Vagina (tissue), 2 donors: ENCODE measurements around the gene EHBP1L1. TPM values are rescaled to one million over a fixed set of nuclear protein-coding genes. Genes with fewer than 3 reads are reported as not detected.

Experiments
- DNase-seq, 2 donors: peaks; one replicate each; pipeline ENCODE4 v3.0.0-alpha.2; 2017; ENCODE audit errors: extremely low spot score in 2 of 2
- H3K27ac ChIP-seq: fragments of 200-600 bp; sonication (generic); one replicate; pipeline ENCODE4 v1.5.1; 2019
- H3K27me3 ChIP-seq: fragments of 200-600 bp; sonication (generic); one replicate; pipeline ENCODE4 v1.5.1; 2019
- H3K36me3 ChIP-seq, 2 donors: fragments of 200-600 bp; sonication (generic); one replicate each; pipeline ENCODE4 v1.5.1; 2017 to 2019
- H3K4me1 ChIP-seq: fragments of 200-600 bp; sonication (generic); one replicate; pipeline ENCODE4 v1.5.1; 2019
- H3K4me3 ChIP-seq, 2 donors: fragments of 200-600 bp; sonication (generic); 1 replicate in 1 of 2; 2 replicates in 1 of 2; pipeline ENCODE4 v1.5.1; 2016 to 2019
- H3K9me3 ChIP-seq: fragments of 200-600 bp; sonication (generic); one replicate; pipeline ENCODE4 v1.5.1; 2019
- POLR2A ChIP-seq, 2 donors: fragments of 450-650 bp; IDR thresholded peaks; one replicate each; pipeline ENCODE4 v1.6.1; 2017; ENCODE audit warnings: antibody characterized with exemption in 2 of 2, mild to moderate bottlenecking in 2 of 2, moderate library complexity in 2 of 2
- POLR2AphosphoS5 ChIP-seq, 2 donors: sonication (generic); formaldehyde crosslinking; IDR thresholded peaks; one replicate each; pipeline ENCODE4 v1.9.0; 2017; ENCODE audit warnings: antibody characterized with exemption in 2 of 2, mild to moderate bottlenecking in 2 of 2, low read depth in 1 of 2; ENCODE audit not compliant: insufficient read depth in 1 of 2
- intact Hi-C: fragments of 100-400 bp; cut with DNase I; formaldehyde crosslinking; loops from one replicate; pipeline ENCODE4 v1.15.1; 2023
- total RNA-seq: library from RNA; depleted of rRNA; stranded (reverse); fragments of >200 nt; gene quantifications from one replicate; pipeline ENCODE4 v1.2.3, GENCODE V29; 2016
- TF ChIP-seq, protein P1 (sequence below), 3 experiments: fragments of 450-650 bp in 2 of 3; fragments of 200-600 bp in 1 of 3; sonication (generic) in 1 of 3; IDR thresholded peaks; one replicate each; pipeline ENCODE4 v1.5.1; 2017 to 2019; ENCODE audit warnings: antibody characterized with exemption in 3 of 3, mild to moderate bottlenecking in 2 of 3, moderate library complexity in 2 of 3

EHBP1L1 gene
- total RNA-seq, 1 donor from 2014 or later, result 123 TPM

GRCh38 chr11:65620666-65621065 lies 44.8 kb downstream of the EHBP1L1 start:
- H3K4me1 ChIP-seq, result peaks cover 13% of the 10 kb centered on the region
- H3K4me3 ChIP-seq, result no peak overlapping the region
- peaks cover 0 to 68% of the 10 kb centered on the region in 2 donors for H3K36me3 ChIP-seq
- intact Hi-C loops, result loop anchor here (10.0 kb wide), 1 partner anchor 194 kb away; no protein-coding TSS in a partner anchor
- H3K9me3 ChIP-seq, result no peaks in the 10 kb centered on the region
- DNase-seq, result no peak
- H3K27ac ChIP-seq, result no peak overlapping the region
- H3K27me3 ChIP-seq, result no peaks in the 10 kb centered on the region
- TF ChIP-seq POLR2A (IDR thresholded peaks at IDR 0.05), result no peak
- TF ChIP-seq, protein P1, sequence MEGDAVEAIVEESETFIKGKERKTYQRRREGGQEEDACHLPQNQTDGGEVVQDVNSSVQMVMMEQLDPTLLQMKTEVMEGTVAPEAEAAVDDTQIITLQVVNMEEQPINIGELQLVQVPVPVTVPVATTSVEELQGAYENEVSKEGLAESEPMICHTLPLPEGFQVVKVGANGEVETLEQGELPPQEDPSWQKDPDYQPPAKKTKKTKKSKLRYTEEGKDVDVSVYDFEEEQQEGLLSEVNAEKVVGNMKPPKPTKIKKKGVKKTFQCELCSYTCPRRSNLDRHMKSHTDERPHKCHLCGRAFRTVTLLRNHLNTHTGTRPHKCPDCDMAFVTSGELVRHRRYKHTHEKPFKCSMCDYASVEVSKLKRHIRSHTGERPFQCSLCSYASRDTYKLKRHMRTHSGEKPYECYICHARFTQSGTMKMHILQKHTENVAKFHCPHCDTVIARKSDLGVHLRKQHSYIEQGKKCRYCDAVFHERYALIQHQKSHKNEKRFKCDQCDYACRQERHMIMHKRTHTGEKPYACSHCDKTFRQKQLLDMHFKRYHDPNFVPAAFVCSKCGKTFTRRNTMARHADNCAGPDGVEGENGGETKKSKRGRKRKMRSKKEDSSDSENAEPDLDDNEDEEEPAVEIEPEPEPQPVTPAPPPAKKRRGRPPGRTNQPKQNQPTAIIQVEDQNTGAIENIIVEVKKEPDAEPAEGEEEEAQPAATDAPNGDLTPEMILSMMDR (IDR thresholded peaks at IDR 0.05), result no peak
- no peak for TF ChIP-seq POLR2AphosphoS5 (IDR thresholded peaks at IDR 0.05; ENCODE audit: insufficient read depth in 1 of 2, low read depth in 1 of 2)

GRCh38 chr11:65621460-65621859 lies 45.6 kb downstream of the EHBP1L1 start:
- Histone ChIP-seq H3K36me3 (peaks cover 0 to 74% of the 10 kb centered on the region in 2 donors), H3K4me3 (no peak overlapping the region), H3K27ac (no peak overlapping the region), H3K27me3 (no peaks in the 10 kb centered on the region), H3K4me1 (peaks cover 9% of the 10 kb centered on the region), H3K9me3 (no peaks in the 10 kb centered on the region)
- intact Hi-C loops, result loop anchor here (10.0 kb wide), 1 partner anchor 193 kb away; no protein-coding TSS in a partner anchor
- TF ChIP-seq POLR2A (IDR thresholded peaks at IDR 0.05), result no peak
- TF ChIP-seq, protein P1 (IDR thresholded peaks at IDR 0.05), result no peak
- TF ChIP-seq POLR2AphosphoS5 (IDR thresholded peaks at IDR 0.05; ENCODE audit: insufficient read depth in 1 of 2, low read depth in 1 of 2), result no peak
- no peak for DNase-seq

DNA sequence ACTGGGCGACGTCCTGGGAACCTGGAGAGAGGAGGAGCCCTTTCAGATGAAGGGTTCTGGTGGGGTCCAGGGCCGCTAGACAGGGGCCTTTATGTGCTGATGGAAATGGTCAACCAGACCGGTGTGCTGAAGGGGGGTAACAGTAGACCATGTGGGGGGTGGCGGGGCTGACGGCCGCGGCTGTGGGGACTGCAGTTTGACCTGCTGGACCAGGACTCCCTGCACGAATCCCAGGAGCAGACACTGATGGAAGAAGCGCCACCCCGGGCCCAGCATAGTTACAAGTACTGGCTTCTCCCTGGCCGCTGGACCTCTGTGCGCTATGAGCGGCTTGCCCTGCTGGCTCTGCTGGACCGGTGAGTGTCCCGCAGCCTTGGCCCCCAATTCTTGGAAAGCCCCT lies 46.2 kb downstream of the EHBP1L1 start:
- Histone ChIP-seq H3K27ac (no peak overlapping the region), H3K27me3 (no peaks in the 10 kb centered on the region), H3K9me3 (no peaks in the 10 kb centered on the region), H3K4me3 (no peak overlapping the region), H3K36me3 (peaks cover 0 to 79% of the 10 kb centered on the region in 2 donors), H3K4me1 (peaks cover 4% of the 10 kb centered on the region)
- DNase-seq, result no peak
- TF ChIP-seq POLR2AphosphoS5 (IDR thresholded peaks at IDR 0.05; ENCODE audit: insufficient read depth in 1 of 2, low read depth in 1 of 2) (no peak), POLR2A (IDR thresholded peaks at IDR 0.05) (no peak)
- TF ChIP-seq, protein P1 (IDR thresholded peaks at IDR 0.05), result no peak
- intact Hi-C loops, result loop anchor here (10.0 kb wide), 1 partner anchor 193 kb away; no protein-coding TSS in a partner anchor

DNA sequence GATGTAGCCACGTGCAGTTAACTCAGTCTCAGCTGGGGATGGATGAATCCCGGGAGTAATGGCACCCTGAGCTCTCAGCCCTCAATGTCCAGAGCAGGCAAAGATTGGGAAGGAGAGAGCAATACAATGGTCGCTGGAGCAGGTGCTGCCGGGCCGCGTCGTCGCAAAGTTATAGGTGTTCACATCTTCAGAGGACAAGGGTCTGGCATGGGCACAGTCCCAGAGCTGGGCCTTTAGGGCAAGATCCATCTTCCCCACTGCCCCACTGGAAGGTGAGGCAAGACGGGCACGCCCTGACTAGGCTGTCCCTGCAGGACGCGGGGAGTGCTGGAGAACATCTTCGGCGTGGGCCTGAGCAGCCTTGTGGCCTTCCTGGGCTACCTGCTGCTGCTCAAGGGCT lies 47.3 kb downstream of the EHBP1L1 start:
- Histone ChIP-seq H3K9me3 (no peaks in the 10 kb centered on the region), H3K36me3 (peaks cover 0 to 83% of the 10 kb centered on the region in 2 donors), H3K27ac (no peak overlapping the region), H3K4me1 (no peaks in the 10 kb centered on the region), H3K27me3 (no peaks in the 10 kb centered on the region), H3K4me3 (no peak overlapping the region)
- TF ChIP-seq POLR2AphosphoS5 (IDR thresholded peaks at IDR 0.05; ENCODE audit: insufficient read depth in 1 of 2, low read depth in 1 of 2) (no peak), POLR2A (IDR thresholded peaks at IDR 0.05) (no peak)
- TF ChIP-seq, protein P1 (IDR thresholded peaks at IDR 0.05), result no peak
- intact Hi-C loops, result loop anchor here (10.0 kb wide), 1 partner anchor 192 kb away; no protein-coding TSS in a partner anchor
- no peak for DNase-seq

GRCh38 chr11:65623852-65624616 lies 48.2 kb downstream of the EHBP1L1 start:
- intact Hi-C loops, result loop anchor here (10.0 kb wide), 1 partner anchor 191 kb away; no protein-coding TSS in a partner anchor
- no peak overlapping the region for H3K4me3 ChIP-seq
- no peaks in the 10 kb centered on the region for H3K4me1 ChIP-seq
- TF ChIP-seq POLR2A (IDR thresholded peaks at IDR 0.05) (no peak), POLR2AphosphoS5 (IDR thresholded peaks at IDR 0.05; ENCODE audit: insufficient read depth in 1 of 2, low read depth in 1 of 2) (no peak)
- TF ChIP-seq, protein P1 (IDR thresholded peaks at IDR 0.05), result no peak
- H3K36me3 ChIP-seq, result peaks cover 0 to 76% of the 10 kb centered on the region in 2 donors
- H3K27ac ChIP-seq, result no peak overlapping the region
- H3K9me3 ChIP-seq, result no peaks in the 10 kb centered on the region
- no peaks in the 10 kb centered on the region for H3K27me3 ChIP-seq
- DNase-seq, result no peak
